SU-DHL-6 (cell line): ENCODE measurements around the gene GPR137.

Experiments used
- H2AFZ ChIP-seq: fragments of 200-600 bp; sonication (generic); 2 replicates; pipeline ENCODE4 v1.6.1; 2014; ENCODE audit warnings: low read depth, mild to moderate bottlenecking, moderate library complexity, mixed read lengths, antibody characterized with exemption, low read length; ENCODE audit not compliant: severe bottlenecking
- H3F3A ChIP-seq: fragments of 200-600 bp; shearing (Covaris generic); 2 replicates; pipeline ENCODE4 v1.6.0; 2016; ENCODE audit warnings: antibody characterized with exemption, mild to moderate bottlenecking; ENCODE audit not compliant: insufficient read depth
- H3K27ac ChIP-seq: fragments of 200-600 bp; sonication (generic); 2 replicates; pipeline ENCODE4 v1.5.1; 2016; ENCODE audit warnings: low read depth, mild to moderate bottlenecking, low read length, moderate library complexity, mixed read lengths
- H3K27me3 ChIP-seq: fragments of 200-600 bp; sonication (generic), shearing (Covaris generic); 2 replicates; pipeline ENCODE4 v1.6.0; 2014; ENCODE audit warnings: mild to moderate bottlenecking, low read length
- H3K36me3 ChIP-seq: fragments of 200-600 bp; sonication (generic); 2 replicates; pipeline ENCODE4 v1.6.1; 2014; ENCODE audit warnings: mild to moderate bottlenecking, low read length, mixed read lengths
- H3K4me2 ChIP-seq: fragments of 300-600, 200-600 bp; shearing (Covaris generic), sonication (generic); 2 replicates; pipeline ENCODE4 v1.6.0; 2014; ENCODE audit warnings: low read length, low read depth, mild to moderate bottlenecking; ENCODE audit not compliant: poor library complexity, severe bottlenecking
- H3K4me3 ChIP-seq: fragments of 200-600 bp; sonication (generic); 2 replicates; pipeline ENCODE4 v1.5.1; 2014; ENCODE audit warnings: antibody characterized with exemption, low read length, mild to moderate bottlenecking, mixed read lengths; ENCODE audit not compliant: insufficient read depth, poor library complexity, severe bottlenecking
- H3K79me2 ChIP-seq: fragments of 200-600 bp; sonication (generic); 2 replicates; pipeline ENCODE4 v1.6.1; 2014; ENCODE audit warnings: mild to moderate bottlenecking, low read length, moderate library complexity; ENCODE audit not compliant: insufficient read depth
- H3K9ac ChIP-seq: fragments of 200-600 bp; sonication (generic); 2 replicates; pipeline ENCODE4 v1.7.0; 2014; ENCODE audit warnings: mild to moderate bottlenecking, low read length
- H3K9me2 ChIP-seq: fragments of 200-600 bp; sonication (generic); replicated peaks from 2 replicates; pipeline ENCODE4 v1.6.1; 2014; ENCODE audit warnings: low read length; ENCODE audit not compliant: insufficient read depth
- H3K9me3 ChIP-seq: fragments of 200-600 bp; sonication (generic); 2 replicates; pipeline ENCODE4 v1.6.1; 2014; ENCODE audit warnings: low read length, mixed read lengths; ENCODE audit not compliant: insufficient read depth
- H4K20me1 ChIP-seq: fragments of 200-600 bp; sonication (generic); 2 replicates; pipeline ENCODE4 v1.6.1; 2014; ENCODE audit warnings: low read depth, mild to moderate bottlenecking, antibody characterized with exemption, low read length, moderate library complexity, mixed read lengths
- EZH2phosphoT487 ChIP-seq: fragments of 200-600 bp; sonication (generic), shearing (Covaris generic); conservative IDR thresholded peaks from 2 replicates; pipeline ENCODE4 v1.6.1; 2018; ENCODE audit warnings: mild to moderate bottlenecking, antibody characterized with exemption, low read length, moderate library complexity, mixed read lengths
- TF ChIP-seq, protein P1 (sequence below): fragments of 200-600 bp; sonication (generic); IDR thresholded peaks from one replicate; pipeline ENCODE4 v1.5.1; 2017; ENCODE audit warnings: antibody characterized with exemption, mild to moderate bottlenecking, low read length, moderate library complexity; ENCODE audit not compliant: insufficient read depth, poor library complexity, severe bottlenecking

Gene GPR137

DNA sequence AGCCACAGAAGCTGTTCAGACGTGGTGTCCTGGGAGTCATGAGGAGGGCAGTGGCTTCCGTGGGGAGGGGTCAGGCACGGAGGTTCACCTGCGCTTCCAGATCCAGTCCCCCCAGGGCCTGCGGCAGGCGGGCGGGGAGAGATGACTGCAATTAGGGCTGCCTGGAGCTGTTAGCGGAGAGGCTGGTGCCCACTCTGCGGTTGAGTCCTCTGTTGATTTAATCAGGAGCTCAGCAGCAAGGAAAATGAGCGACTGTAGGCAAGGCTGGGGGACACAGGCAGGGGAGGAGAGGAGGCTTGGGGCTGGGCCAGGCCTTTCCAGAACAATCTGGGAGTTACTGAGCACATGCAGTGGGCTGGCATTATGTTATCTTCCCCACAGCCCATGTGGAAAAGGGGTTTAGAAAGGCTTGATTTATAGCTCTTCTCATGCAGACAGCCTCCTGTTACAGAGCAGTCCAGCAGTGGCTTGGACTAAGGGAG is 21.2 kb upstream of the GPR137 start:
- Histone ChIP-seq H3K4me2 (no peak overlapping the region), H3F3A (no peaks in the 10 kb centered on the region), H3K9me3 (no peaks in the 10 kb centered on the region), H3K4me3 (no peak overlapping the region), H3K9me2 (no peaks in the 10 kb centered on the region), H3K79me2 (0 out of 2 replicates have a peak, but pooled peaks cover 6% of the 10 kb centered on the region), H3K27me3 (no peaks in the 10 kb centered on the region), H3K36me3 (no peaks in the 10 kb centered on the region), H3K27ac (no peak overlapping the region), H3K9ac (no peak overlapping the region), H2AFZ (no peak overlapping the region), H4K20me1 (no peaks in the 10 kb centered on the region)
- no peak for TF ChIP-seq EZH2phosphoT487
- TF ChIP-seq, protein P1, sequence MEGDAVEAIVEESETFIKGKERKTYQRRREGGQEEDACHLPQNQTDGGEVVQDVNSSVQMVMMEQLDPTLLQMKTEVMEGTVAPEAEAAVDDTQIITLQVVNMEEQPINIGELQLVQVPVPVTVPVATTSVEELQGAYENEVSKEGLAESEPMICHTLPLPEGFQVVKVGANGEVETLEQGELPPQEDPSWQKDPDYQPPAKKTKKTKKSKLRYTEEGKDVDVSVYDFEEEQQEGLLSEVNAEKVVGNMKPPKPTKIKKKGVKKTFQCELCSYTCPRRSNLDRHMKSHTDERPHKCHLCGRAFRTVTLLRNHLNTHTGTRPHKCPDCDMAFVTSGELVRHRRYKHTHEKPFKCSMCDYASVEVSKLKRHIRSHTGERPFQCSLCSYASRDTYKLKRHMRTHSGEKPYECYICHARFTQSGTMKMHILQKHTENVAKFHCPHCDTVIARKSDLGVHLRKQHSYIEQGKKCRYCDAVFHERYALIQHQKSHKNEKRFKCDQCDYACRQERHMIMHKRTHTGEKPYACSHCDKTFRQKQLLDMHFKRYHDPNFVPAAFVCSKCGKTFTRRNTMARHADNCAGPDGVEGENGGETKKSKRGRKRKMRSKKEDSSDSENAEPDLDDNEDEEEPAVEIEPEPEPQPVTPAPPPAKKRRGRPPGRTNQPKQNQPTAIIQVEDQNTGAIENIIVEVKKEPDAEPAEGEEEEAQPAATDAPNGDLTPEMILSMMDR, result no peak

DNA sequence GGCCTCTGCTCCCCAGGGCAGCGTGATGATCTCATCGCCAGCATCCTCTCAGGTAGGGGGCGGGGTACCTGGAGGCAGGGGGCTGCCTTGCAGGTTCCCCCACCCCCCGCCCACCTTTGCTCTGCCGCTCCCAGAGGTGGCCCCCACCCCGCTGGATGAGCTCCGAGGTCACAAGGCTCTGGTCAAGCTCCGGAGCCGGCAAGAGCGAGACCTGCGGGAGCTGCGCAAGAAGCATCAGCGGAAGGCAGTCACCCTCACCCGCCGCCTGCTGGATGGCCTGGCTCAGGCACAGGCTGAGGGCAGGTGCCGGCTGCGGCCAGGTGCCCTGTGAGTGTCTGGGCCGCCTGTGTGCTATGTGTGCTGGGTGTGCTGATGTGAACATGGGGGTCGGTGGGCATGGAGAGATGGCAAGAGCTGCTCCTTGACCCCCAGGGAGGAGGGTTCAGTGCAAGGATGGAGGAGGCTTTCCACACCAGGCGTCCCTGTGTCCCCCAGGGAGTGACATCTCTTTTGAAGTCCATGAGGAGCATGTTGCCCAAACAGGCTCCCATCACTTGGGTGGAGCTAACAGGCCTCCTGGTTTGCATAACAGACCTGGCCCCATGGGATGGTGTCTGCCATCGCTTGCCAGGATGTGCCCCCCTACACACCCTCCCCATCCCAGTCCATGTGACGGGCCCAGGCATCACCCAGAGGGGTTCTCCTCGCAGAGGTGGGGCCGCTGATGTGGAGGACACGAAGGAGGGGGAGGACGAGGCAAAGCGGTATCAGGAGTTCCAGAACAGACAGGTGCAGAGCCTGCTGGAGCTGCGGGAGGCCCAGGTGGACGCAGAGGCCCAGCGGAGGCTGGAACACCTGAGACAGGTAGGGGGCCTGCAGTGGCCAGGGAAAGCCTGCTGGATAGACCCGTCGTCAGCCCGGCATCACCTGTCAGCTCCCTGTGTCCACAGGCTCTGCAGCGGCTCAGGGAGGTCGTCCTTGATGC is 20.2 kb upstream of the GPR137 start:
- TF ChIP-seq EZH2phosphoT487, result no peak
- no peaks in the 10 kb centered on the region for H3K9me2 ChIP-seq
- H3K27me3 ChIP-seq, result no peaks in the 10 kb centered on the region
- no peak overlapping the region for H2AFZ ChIP-seq
- H3K36me3 ChIP-seq, result no peaks in the 10 kb centered on the region
- peaks cover 4% of the 10 kb centered on the region; the same call in 1 of the 2 replicates for H3F3A ChIP-seq
- no peak overlapping the region for H3K9ac ChIP-seq
- H3K79me2 ChIP-seq, result 0 out of 2 replicates have a peak, but pooled peaks cover 6% of the 10 kb centered on the region
- H3K4me3 ChIP-seq, result no peak overlapping the region
- no peak overlapping the region for H3K27ac ChIP-seq
- no peaks in the 10 kb centered on the region for H3K9me3 ChIP-seq
- H4K20me1 ChIP-seq, result no peaks in the 10 kb centered on the region
- H3K4me2 ChIP-seq, result no peak overlapping the region

DNA sequence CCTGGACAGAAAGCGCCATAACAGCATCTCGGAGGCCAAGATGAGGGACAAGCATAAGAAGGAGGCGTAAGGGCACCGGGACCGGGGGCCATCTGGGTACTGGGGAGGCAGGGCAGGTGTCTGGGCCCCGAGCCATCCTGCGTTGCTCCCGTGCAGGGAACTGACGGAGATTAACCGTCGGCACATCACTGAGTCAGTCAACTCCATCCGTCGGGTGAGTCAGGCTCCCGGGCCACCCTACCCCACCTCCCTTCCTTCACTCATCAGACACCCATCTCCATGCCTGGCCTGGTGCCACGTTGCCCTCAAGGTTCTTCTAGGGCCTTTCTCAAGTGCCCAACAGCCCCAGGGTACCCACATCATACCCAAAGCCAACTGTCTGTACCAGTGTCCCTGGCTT is 19.3 kb upstream of the GPR137 start:
- no peaks in the 10 kb centered on the region for H3K9me2 ChIP-seq
- H3K27ac ChIP-seq, result no peak overlapping the region
- H3K4me3 ChIP-seq, result no peak overlapping the region
- 0 out of 2 replicates have a peak, but pooled peaks cover 6% of the 10 kb centered on the region for H3K79me2 ChIP-seq
- H3F3A ChIP-seq, result peaks cover 6% of the 10 kb centered on the region; the same call in 1 of the 2 replicates
- H3K9ac ChIP-seq, result no peak overlapping the region
- H3K4me2 ChIP-seq, result no peak overlapping the region
- no peaks in the 10 kb centered on the region for H3K36me3 ChIP-seq
- H4K20me1 ChIP-seq, result no peaks in the 10 kb centered on the region
- H3K27me3 ChIP-seq, result no peaks in the 10 kb centered on the region
- H2AFZ ChIP-seq, result no peak overlapping the region
- H3K9me3 ChIP-seq, result no peaks in the 10 kb centered on the region
- no peak for TF ChIP-seq EZH2phosphoT487
- TF ChIP-seq, protein P1, result no peak
